ENCODE data around the gene CNST. TPM values are rescaled to one million over a fixed set of nuclear protein-coding genes. Genes with fewer than 3 reads are reported as not detected.

CNST gene
- total RNA-seq, 4 donors from 2014 or later: 41.6 to 81.9 (median 65.6) TPM

GRCh38 chr1:246591504-246591903 lies 25.2 kb downstream of the CNST start:
- ATAC-seq: no peak
- H3K4me3 ChIP-seq: no peak overlapping the region
- peaks cover 4 to 78% (median 16%) of the 10 kb centered on the region in 3 donors for H3K4me1 ChIP-seq
- 97 to 100% methylated on average over 2 to 5 of the region's 6 CpGs for WGBS, 2 donors (ENCODE audit: low coverage in 1 of 2)
- no peaks in the 10 kb centered on the region for H3K27me3 ChIP-seq
- TF ChIP-seq EP300 (IDR thresholded peaks at IDR 0.05) (no peak), POLR2A (IDR thresholded peaks at IDR 0.05) (no peak), POLR2AphosphoS5 (IDR thresholded peaks at IDR 0.05) (no peak), CTCF (IDR thresholded peaks at IDR 0.05) (no peak)
- H3K36me3 ChIP-seq: peaks cover 0 to 17% of the 10 kb centered on the region in 2 donors
- peak overlapping the region in 1 of 4 donors; percentile 16 for H3K27ac ChIP-seq
- no peaks in the 10 kb centered on the region for H3K9me3 ChIP-seq

GRCh38 chr1:246591958-246592357 lies 25.7 kb downstream of the CNST start:
- ATAC-seq: no peak
- WGBS, 2 donors (ENCODE audit: low coverage in 1 of 2): 79 to 91% methylated on average over 7 to 9 of the region's 13 CpGs
- H3K36me3 ChIP-seq: peaks cover 0 to 17% of the 10 kb centered on the region in 2 donors
- peaks cover 5 to 77% (median 16%) of the 10 kb centered on the region in 3 donors for H3K4me1 ChIP-seq
- H3K9me3 ChIP-seq: no peaks in the 10 kb centered on the region
- no peak overlapping the region for H3K4me3 ChIP-seq
- peak overlapping the region in 2 of 4 donors; percentile 43 to 46 for H3K27ac ChIP-seq
- TF ChIP-seq POLR2AphosphoS5 (IDR thresholded peaks at IDR 0.05) (no peak), EP300 (IDR thresholded peaks at IDR 0.05) (no peak), POLR2A (IDR thresholded peaks at IDR 0.05) (no peak), CTCF (IDR thresholded peaks at IDR 0.05) (no peak)
- H3K27me3 ChIP-seq: no peaks in the 10 kb centered on the region

- peaks cover 13 to 77% (median 15%) of the 10 kb centered on the region in 3 donors for H3K4me1 ChIP-seq
- peak overlapping the region in 3 of 4 donors; percentile 43 to 48 (median 46) for H3K27ac ChIP-seq
- no peak for ATAC-seq
Measured at GRCh38 chr1:246592695-246593094, 26.4 kb downstream of the CNST start.

GRCh38 chr1:246595146-246595545 lies 28.9 kb downstream of the CNST start:
- H3K4me3 ChIP-seq: no peak overlapping the region
- peak overlapping the region in 3 of 4 donors; percentile 14 to 71 (median 47) for H3K27ac ChIP-seq
- H3K27me3 ChIP-seq: no peaks in the 10 kb centered on the region
- peaks cover 0 to 17% of the 10 kb centered on the region in 2 donors for H3K36me3 ChIP-seq
- WGBS, 2 donors (ENCODE audit: low coverage in 1 of 2): 53 to 58% methylated on average over 3 of the region's 3 CpGs
- no peak for TF ChIP-seq CTCF (IDR thresholded peaks at IDR 0.05)
- TF ChIP-seq EP300 (IDR thresholded peaks at IDR 0.05): no peak
- TF ChIP-seq POLR2A (IDR thresholded peaks at IDR 0.05): no peak
- ATAC-seq: no peak
- H3K4me1 ChIP-seq: peaks cover 16 to 93% (median 19%) of the 10 kb centered on the region in 3 donors
- H3K9me3 ChIP-seq: no peaks in the 10 kb centered on the region

More at GRCh38 chr1:246592695-246593094, 26.4 kb downstream of the CNST start:
- TF ChIP-seq EP300 (IDR thresholded peaks at IDR 0.05): no peak
- no peak for TF ChIP-seq POLR2A (IDR thresholded peaks at IDR 0.05)
- no peak for TF ChIP-seq CTCF (IDR thresholded peaks at IDR 0.05)
- no peak for TF ChIP-seq POLR2AphosphoS5 (IDR thresholded peaks at IDR 0.05)
- H3K36me3 ChIP-seq: peaks cover 0 to 17% of the 10 kb centered on the region in 2 donors
- H3K9me3 ChIP-seq: no peaks in the 10 kb centered on the region
- no peak overlapping the region for H3K4me3 ChIP-seq
- H3K27me3 ChIP-seq: no peaks in the 10 kb centered on the region

- no peaks in the 10 kb centered on the region for H3K9me3 ChIP-seq
- H3K4me1 ChIP-seq: peaks cover 15 to 88% (median 16%) of the 10 kb centered on the region in 3 donors
- peak; percentile 78 for ATAC-seq
- H3K4me3 ChIP-seq: no peak overlapping the region
- H3K36me3 ChIP-seq: peaks cover 0 to 7% of the 10 kb centered on the region in 2 donors
- TF ChIP-seq CTCF (IDR thresholded peaks at IDR 0.05): no peak
- TF ChIP-seq EP300 (IDR thresholded peaks at IDR 0.05): no peak
- TF ChIP-seq POLR2AphosphoS5 (IDR thresholded peaks at IDR 0.05): peak; percentile 67
- 6 to 15% methylated on average over 4 to 5 of the region's 5 CpGs for WGBS, 2 donors (ENCODE audit: low coverage in 1 of 2)
- peak overlapping the region; percentile 71 to 80 (median 76) for H3K27ac ChIP-seq
- no peaks in the 10 kb centered on the region for H3K27me3 ChIP-seq
Measured at GRCh38 chr1:246597340-246597739, 31.1 kb downstream of the CNST start.

Measured in gastroesophageal sphincter (tissue), 4 donors.